Measurements from ENCODE around the gene PLCB1. TPM values are rescaled to one million over a fixed set of nuclear protein-coding genes. Genes with fewer than 3 reads are reported as not detected.
A peak's percentile ranks its signal among the peaks of the same experiment; 100 is the strongest.

The PLCB1 gene
- total RNA-seq, 2 experiments from 2014 or later = 3.1 to 3.6 TPM

DNA sequence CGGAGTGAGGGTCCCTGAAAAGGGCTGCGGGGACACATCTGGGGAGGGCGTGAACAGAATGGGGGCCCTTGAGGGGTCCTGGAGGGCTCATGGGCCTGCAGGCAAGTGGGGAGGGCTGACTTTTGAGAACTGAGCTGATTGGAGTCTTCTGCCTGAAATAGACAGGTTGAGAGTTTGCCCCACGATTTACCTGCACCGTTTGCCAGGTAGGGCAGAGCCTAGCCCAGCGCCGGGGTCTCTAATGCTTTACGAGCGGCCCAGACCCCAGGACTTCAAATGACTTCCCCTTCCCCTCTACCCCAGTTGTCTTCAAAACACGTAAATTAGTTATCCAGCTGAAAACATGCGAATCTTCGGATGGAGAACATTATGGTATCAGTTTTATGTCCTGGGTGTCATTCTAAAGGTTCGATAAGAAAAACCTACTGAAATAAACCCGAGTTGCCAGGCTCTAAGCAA, 1.3 kb downstream of the PLCB1 start:
- DNase-seq (no peak), ATAC-seq (no peak)
- ChIA-PET POLR2A (no interaction called here), CTCF (interaction anchor here (1.1 to 2.0 kb wide), 5 partner anchors 20 to 589 kb away, joined by 3 to 9 read pairs (median 5); no protein-coding TSS in a partner anchor)
- H3K27me3 Mint-ChIP-seq = peaks cover 31% of the 10 kb centered on the region
- H3K36me3 Mint-ChIP-seq (ENCODE audit: low read depth) = no peaks in the 10 kb centered on the region
- intact Hi-C loops (cut with micrococcal nuclease) = loop anchor here (5.0 kb wide), 2 partner anchors 254 to 589 kb away; no protein-coding TSS in a partner anchor
- TF ChIP-seq CTCF (IDR thresholded peaks at IDR 0.05) = no peak
- no peaks in the 10 kb centered on the region for H3K9me3 Mint-ChIP-seq
- H3K27ac Mint-ChIP-seq = no peak overlapping the region
- peaks cover 16% of the 10 kb centered on the region for H3K4me1 Mint-ChIP-seq (ENCODE audit: low read depth)
- H3K4me3 Mint-ChIP-seq = peak overlapping the region; percentile 76

DNA sequence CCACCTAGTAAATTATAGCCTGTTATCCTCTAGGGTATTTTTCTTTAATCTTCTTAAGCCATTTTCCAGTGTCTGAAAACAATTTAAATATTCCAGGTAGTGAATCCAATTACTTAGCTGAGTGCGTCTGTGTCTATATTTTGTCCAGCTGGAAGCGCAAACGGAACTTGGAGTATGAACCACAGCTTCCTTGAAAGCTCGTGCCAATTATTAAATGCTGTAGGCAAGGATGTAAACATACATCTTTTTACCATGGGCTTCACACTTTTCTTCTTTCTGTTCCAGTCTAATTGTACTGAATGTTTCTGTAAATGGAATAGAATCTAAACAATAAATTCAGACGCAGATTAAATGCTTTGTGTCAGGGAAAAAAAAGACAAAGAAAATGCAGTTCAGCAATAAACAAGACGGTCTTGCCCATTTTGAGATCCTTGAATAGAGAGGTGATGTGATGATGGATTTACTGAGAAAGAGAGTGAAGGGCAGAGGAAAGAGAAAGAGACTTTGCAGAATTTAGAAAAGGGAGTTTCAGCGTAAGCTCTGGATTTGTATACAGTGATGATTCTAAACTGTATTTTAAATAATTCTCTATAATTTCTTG, 1.9 kb downstream of the PLCB1 start:
- ATAC-seq (no peak), DNase-seq (no peak)
- no peak for TF ChIP-seq CTCF (IDR thresholded peaks at IDR 0.05)
- Mint-ChIP-seq H3K9me3 (no peaks in the 10 kb centered on the region), H3K4me1 (ENCODE audit: low read depth) (peaks cover 14% of the 10 kb centered on the region), H3K4me3 (peak overlapping the region; percentile 76), H3K27me3 (peaks cover 30% of the 10 kb centered on the region), H3K36me3 (ENCODE audit: low read depth) (no peaks in the 10 kb centered on the region), H3K27ac (no peak overlapping the region)
- ChIA-PET POLR2A (no interaction called here), CTCF (interaction anchor here (0.8 to 2.0 kb wide), 6 partner anchors 20 to 589 kb away, joined by 3 to 9 read pairs (median 6); no protein-coding TSS in a partner anchor)
- intact Hi-C loops (cut with micrococcal nuclease) = loop anchor here (5.0 kb wide), 2 partner anchors 253 to 588 kb away; no protein-coding TSS in a partner anchor

- DNase-seq (no peak), ATAC-seq (no peak)
- Mint-ChIP-seq H3K27me3 (no peaks in the 10 kb centered on the region), H3K9me3 (no peaks in the 10 kb centered on the region), H3K4me1 (ENCODE audit: low read depth) (peaks cover 11% of the 10 kb centered on the region), H3K4me3 (no peak overlapping the region), H3K27ac (no peak overlapping the region), H3K36me3 (ENCODE audit: low read depth) (no peaks in the 10 kb centered on the region)
- ChIA-PET POLR2A (no interaction called here), CTCF (interaction anchor here (1.5 kb wide), 1 partner anchor 582 kb away, joined by 4 read pairs; no protein-coding TSS in a partner anchor)
- intact Hi-C loops (cut with micrococcal nuclease) = no loop called here
- no peak for TF ChIP-seq CTCF (IDR thresholded peaks at IDR 0.05)
These were observed 7.8 kb downstream of the PLCB1 start for GRCh38 chr20:8139899-8140298.

GRCh38 chr20:8143474-8143873, 11.4 kb downstream of the PLCB1 start:
- Mint-ChIP-seq H3K4me1 (ENCODE audit: low read depth) (peaks cover 17% of the 10 kb centered on the region), H3K27me3 (no peaks in the 10 kb centered on the region), H3K36me3 (ENCODE audit: low read depth) (no peaks in the 10 kb centered on the region), H3K9me3 (no peaks in the 10 kb centered on the region), H3K4me3 (no peak overlapping the region), H3K27ac (no peak overlapping the region)
- ATAC-seq = no peak
- ChIA-PET POLR2A (no interaction called here), CTCF (no interaction called here)
- intact Hi-C loops (cut with micrococcal nuclease) = no loop called here
- TF ChIP-seq CTCF (IDR thresholded peaks at IDR 0.05) = no peak
- no peak for DNase-seq
